Ascending aorta (tissue), 2 donors: ENCODE measurements around the gene XKR3. TPM values are rescaled to one million over a fixed set of nuclear protein-coding genes. Genes with fewer than 3 reads are reported as not detected.
"Not testable (repeated sequence)": the region's sequence is repeated elsewhere in the genome, so short reads cannot be mapped to it uniquely, and the experiment has no call there.

Experiments
- DNase-seq, 2 donors: peaks; one replicate each; pipeline ENCODE4 v3.0.0-alpha.2; 2019; ENCODE audit warnings: low spot score in 2 of 2
- H3K27ac ChIP-seq, 2 donors: fragments of 200-600 bp; sonication (generic); one replicate each; pipeline ENCODE4 v1.5.1; 2016 to 2017; ENCODE audit warnings: mild to moderate bottlenecking in 1 of 2
- H3K27me3 ChIP-seq: fragments of 200-600 bp; sonication (generic); one replicate; pipeline ENCODE4 v1.5.1; 2017
- H3K36me3 ChIP-seq, 2 donors: fragments of 200-600 bp; sonication (generic); one replicate each; pipeline ENCODE4 v1.5.1; 2016
- H3K4me1 ChIP-seq, 2 donors: fragments of 200-600 bp; sonication (generic); one replicate each; pipeline ENCODE4 v1.5.1; 2016 to 2017; ENCODE audit warnings: mild to moderate bottlenecking in 1 of 2
- H3K4me3 ChIP-seq, 2 donors: fragments of 200-600 bp; sonication (generic); one replicate each; pipeline ENCODE4 v1.5.1; 2016 to 2017; ENCODE audit warnings: mild to moderate bottlenecking in 1 of 2
- H3K9me3 ChIP-seq, 2 donors: fragments of 200-600 bp; sonication (generic); one replicate each; pipeline ENCODE4 v1.5.1; 2016
- intact Hi-C: fragments of 100-400 bp; cut with DNase I; formaldehyde crosslinking; loops from one replicate; pipeline ENCODE4 v1.15.1; 2023
- total RNA-seq: library from RNA; depleted of rRNA; stranded (reverse); fragments of >200 nt; gene quantifications from one replicate; pipeline ENCODE4 v1.1.0, GENCODE V29; 2016
- TF ChIP-seq, protein P1 (sequence below), 3 experiments: fragments of 200-600 bp in 2 of 3; fragments of 450-650 bp in 1 of 3; sonication (generic) in 2 of 3; IDR thresholded peaks; one replicate each; pipeline ENCODE4 v1.5.1; 2016 to 2019; ENCODE audit warnings: antibody characterized with exemption in 3 of 3, mild to moderate bottlenecking in 1 of 3, moderate library complexity in 1 of 3

Gene XKR3
- total RNA-seq, result not detected

DNA sequence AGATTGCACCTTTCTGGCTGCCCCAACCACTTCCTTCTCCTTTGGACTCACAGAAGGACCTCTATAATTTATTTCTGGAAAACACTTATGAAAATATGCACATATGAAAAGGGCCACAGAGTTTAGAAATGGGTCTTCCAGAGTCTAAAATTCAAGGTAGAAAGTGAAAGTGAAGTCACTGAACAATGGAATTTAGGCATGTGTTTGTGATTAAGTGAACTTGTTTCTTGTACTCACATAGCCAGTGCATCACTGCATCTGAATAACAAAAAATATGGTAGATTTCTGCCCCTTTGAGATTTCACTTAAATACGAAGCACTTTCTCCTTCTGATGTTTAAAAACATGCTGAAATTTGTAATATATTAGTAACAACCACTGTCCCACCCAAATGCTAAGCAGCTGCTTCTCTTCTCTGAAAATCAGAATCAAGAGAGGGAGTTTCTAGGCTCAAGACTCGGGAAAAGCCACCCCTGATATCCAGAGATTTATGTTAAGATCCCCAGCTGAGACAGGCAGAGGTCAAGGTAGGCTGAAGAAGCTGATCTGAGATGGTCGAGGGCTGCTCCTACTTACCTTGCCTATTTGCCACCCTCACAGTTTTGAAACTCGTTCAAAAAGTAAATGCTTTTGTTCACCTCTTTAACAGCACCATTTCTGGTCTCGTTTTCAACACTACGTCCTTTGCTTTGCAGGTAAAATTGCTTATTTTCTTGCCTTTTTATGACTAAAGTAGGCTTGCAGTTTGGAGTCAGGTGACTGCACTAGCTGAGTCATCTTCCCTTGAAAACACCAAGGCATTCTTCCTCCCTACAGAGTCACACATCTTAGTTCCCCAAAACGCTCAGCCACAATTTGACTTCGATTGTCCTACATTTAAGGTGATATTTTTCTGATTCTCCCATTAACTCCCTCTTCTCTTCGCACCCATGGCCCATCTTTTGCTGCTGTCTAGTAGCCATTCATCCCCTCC is at the start of gene XKR3:
TSS of gene XKR3 (minus strand) at position 696 of the 972 bp plus-strand sequence. CDS start 17,338 bp downstream, outside the sequence.
- Histone ChIP-seq H3K4me3 (peak within 1 kb of the TSS; percentile 46), H3K27me3 (no peaks in the 10 kb centered on the region), H3K4me1 (no peaks in the 10 kb centered on the region), H3K9me3 (no peaks in the 10 kb centered on the region), H3K36me3 (no peaks in the 10 kb centered on the region), H3K27ac (no peak within 1 kb of the TSS)
- TF ChIP-seq, protein P1, sequence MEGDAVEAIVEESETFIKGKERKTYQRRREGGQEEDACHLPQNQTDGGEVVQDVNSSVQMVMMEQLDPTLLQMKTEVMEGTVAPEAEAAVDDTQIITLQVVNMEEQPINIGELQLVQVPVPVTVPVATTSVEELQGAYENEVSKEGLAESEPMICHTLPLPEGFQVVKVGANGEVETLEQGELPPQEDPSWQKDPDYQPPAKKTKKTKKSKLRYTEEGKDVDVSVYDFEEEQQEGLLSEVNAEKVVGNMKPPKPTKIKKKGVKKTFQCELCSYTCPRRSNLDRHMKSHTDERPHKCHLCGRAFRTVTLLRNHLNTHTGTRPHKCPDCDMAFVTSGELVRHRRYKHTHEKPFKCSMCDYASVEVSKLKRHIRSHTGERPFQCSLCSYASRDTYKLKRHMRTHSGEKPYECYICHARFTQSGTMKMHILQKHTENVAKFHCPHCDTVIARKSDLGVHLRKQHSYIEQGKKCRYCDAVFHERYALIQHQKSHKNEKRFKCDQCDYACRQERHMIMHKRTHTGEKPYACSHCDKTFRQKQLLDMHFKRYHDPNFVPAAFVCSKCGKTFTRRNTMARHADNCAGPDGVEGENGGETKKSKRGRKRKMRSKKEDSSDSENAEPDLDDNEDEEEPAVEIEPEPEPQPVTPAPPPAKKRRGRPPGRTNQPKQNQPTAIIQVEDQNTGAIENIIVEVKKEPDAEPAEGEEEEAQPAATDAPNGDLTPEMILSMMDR (IDR thresholded peaks at IDR 0.05), result no peak
- intact Hi-C loops, result no loop called here
- DNase-seq, result no peak

GRCh38 chr22:16869640-16870039 is 44.4 kb upstream of the XKR3 start:
- H3K27me3 ChIP-seq, H3K4me1 ChIP-seq, H3K9me3 ChIP-seq, intact Hi-C loops, H3K4me3 ChIP-seq, H3K36me3 ChIP-seq: not testable (repeated sequence)
- peak overlapping the region; percentile 71 to 76 for H3K27ac ChIP-seq
- DNase-seq, result peak in 1 of 2 donors; percentile 68

DNA sequence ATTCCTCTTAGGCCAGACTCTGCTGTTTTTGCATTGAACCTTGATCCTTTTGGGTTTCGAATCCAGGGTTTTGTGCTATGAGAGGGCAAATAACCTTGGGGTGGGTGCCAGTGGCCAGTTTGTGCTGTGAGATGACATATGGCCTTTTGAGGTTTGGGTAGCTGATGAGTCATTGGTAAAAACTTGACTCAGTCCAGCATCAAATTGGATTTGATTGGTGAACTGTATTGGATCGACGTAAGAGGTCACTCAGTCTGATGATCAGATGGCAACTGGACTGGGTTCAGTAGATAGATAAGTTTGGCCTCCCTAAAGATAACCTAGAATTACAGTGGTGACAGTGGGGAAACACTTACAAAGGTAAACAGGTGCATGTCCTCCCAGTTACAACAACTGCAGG is 41.0 kb upstream of the XKR3 start:
- Histone ChIP-seq H3K27me3 (no peaks in the 10 kb centered on the region), H3K4me3 (no peak overlapping the region), H3K9me3 (peaks cover 0 to under 1% of the 10 kb centered on the region in 2 donors), H3K36me3 (no peaks in the 10 kb centered on the region), H3K27ac (no peak overlapping the region), H3K4me1 (peaks cover 0 to 7% of the 10 kb centered on the region in 2 donors)
- intact Hi-C loops, result no loop called here
- no peak for DNase-seq
- TF ChIP-seq, protein P1 (IDR thresholded peaks at IDR 0.05), result no peak

- H3K4me1 ChIP-seq, H3K4me3 ChIP-seq, H3K27ac ChIP-seq, H3K9me3 ChIP-seq, H3K27me3 ChIP-seq, intact Hi-C loops, DNase-seq, H3K36me3 ChIP-seq: not testable (repeated sequence)
These were observed 31.6 kb upstream of the XKR3 start for GRCh38 chr22:16856851-16857250.

GRCh38 chr22:16854631-16855030 is 29.4 kb upstream of the XKR3 start:
- intact Hi-C loops, result no loop called here
- Histone ChIP-seq H3K4me1 (no peaks in the 10 kb centered on the region), H3K9me3 (no peaks in the 10 kb centered on the region), H3K27me3 (no peaks in the 10 kb centered on the region), H3K27ac (no peak overlapping the region), H3K4me3 (no peak overlapping the region), H3K36me3 (no peaks in the 10 kb centered on the region)
- DNase-seq, result no peak
- TF ChIP-seq, protein P1 (IDR thresholded peaks at IDR 0.05), result no peak

- H3K27ac ChIP-seq, H3K27me3 ChIP-seq, H3K9me3 ChIP-seq, H3K36me3 ChIP-seq, DNase-seq, intact Hi-C loops, H3K4me1 ChIP-seq, H3K4me3 ChIP-seq: not testable (repeated sequence)
These were observed 26.2 kb upstream of the XKR3 start for GRCh38 chr22:16851268-16851996.

DNA sequence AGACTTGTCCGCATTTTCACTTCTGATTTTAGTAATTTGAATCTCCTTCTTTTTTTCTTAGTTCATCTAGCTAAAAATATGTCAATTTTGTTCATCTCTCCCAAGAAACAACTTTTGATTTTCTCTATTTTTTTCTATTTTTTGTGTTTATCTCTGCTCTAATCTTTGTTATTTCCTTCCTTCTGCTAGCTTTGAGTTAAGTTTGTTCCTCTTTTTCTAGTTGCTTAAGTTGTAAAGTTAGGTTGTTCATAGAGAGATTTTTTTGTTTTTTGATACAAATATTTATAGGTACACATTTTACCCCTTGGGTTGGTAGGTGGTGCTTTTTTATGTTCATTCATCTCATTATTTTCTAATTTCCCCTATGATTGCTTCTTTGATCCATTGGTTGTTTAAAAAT is 22.1 kb upstream of the XKR3 start:
- Histone ChIP-seq H3K27ac (no peak overlapping the region), H3K4me3 (no peak overlapping the region), H3K9me3 (no peaks in the 10 kb centered on the region), H3K4me1 (no peaks in the 10 kb centered on the region), H3K27me3 (no peaks in the 10 kb centered on the region), H3K36me3 (no peaks in the 10 kb centered on the region)
- no peak for DNase-seq
- intact Hi-C loops, result no loop called here
- TF ChIP-seq, protein P1 (IDR thresholded peaks at IDR 0.05), result no peak
